AG10803 (cell line): ENCODE results near the gene CSDE1.

ENCODE experiments used
- DNase-seq: peaks from one replicate; pipeline ENCODE4 v3.0.0; 2010; ENCODE audit warnings: low read depth
- H3K4me3 ChIP-seq: 2 replicates; pipeline ENCODE4 v1.5.1; 2011; ENCODE audit warnings: mild to moderate bottlenecking, low read length, control low read depth
- CTCF ChIP-seq: conservative IDR thresholded peaks from 2 replicates; pipeline ENCODE4 v1.5.1; 2011; ENCODE audit warnings: mild to moderate bottlenecking, low read length, control low read depth, inconsistent platforms

CSDE1 gene

GRCh38 chr1:114745291-114745690 is 12.5 kb downstream of the CSDE1 start:
- DNase-seq = peak; percentile 23
- H3K4me3 ChIP-seq = no peak overlapping the region
- TF ChIP-seq CTCF = no peak

- no peak for DNase-seq
- TF ChIP-seq CTCF = no peak
These were observed 15.6 kb downstream of the CSDE1 start for GRCh38 chr1:114741963-114742746.

GRCh38 chr1:114740331-114740730 is 17.5 kb downstream of the CSDE1 start:
- TF ChIP-seq CTCF = no peak
- H3K4me3 ChIP-seq = no peak overlapping the region
- DNase-seq = no peak

More at GRCh38 chr1:114741963-114742746, 15.6 kb downstream of the CSDE1 start:
- H3K4me3 ChIP-seq = no peak overlapping the region

GRCh38 chr1:114737314-114737849 is 20.4 kb downstream of the CSDE1 start:
- DNase-seq = no peak
- no peak overlapping the region for H3K4me3 ChIP-seq
- no peak for TF ChIP-seq CTCF

GRCh38 chr1:114735479-114735878 is 22.3 kb downstream of the CSDE1 start:
- TF ChIP-seq CTCF = no peak
- H3K4me3 ChIP-seq = no peak overlapping the region

GRCh38 chr1:114729782-114730181 is 28.0 kb downstream of the CSDE1 start:
- no peak for DNase-seq
- H3K4me3 ChIP-seq = no peak overlapping the region
- no peak for TF ChIP-seq CTCF

More at GRCh38 chr1:114735479-114735878, 22.3 kb downstream of the CSDE1 start:
- DNase-seq = no peak

GRCh38 chr1:114728553-114728952 is 29.2 kb downstream of the CSDE1 start:
- H3K4me3 ChIP-seq = no peak overlapping the region
- no peak for DNase-seq
- TF ChIP-seq CTCF = no peak
